Measurements from ENCODE around the gene MAPK7.

Gene MAPK7

DNA sequence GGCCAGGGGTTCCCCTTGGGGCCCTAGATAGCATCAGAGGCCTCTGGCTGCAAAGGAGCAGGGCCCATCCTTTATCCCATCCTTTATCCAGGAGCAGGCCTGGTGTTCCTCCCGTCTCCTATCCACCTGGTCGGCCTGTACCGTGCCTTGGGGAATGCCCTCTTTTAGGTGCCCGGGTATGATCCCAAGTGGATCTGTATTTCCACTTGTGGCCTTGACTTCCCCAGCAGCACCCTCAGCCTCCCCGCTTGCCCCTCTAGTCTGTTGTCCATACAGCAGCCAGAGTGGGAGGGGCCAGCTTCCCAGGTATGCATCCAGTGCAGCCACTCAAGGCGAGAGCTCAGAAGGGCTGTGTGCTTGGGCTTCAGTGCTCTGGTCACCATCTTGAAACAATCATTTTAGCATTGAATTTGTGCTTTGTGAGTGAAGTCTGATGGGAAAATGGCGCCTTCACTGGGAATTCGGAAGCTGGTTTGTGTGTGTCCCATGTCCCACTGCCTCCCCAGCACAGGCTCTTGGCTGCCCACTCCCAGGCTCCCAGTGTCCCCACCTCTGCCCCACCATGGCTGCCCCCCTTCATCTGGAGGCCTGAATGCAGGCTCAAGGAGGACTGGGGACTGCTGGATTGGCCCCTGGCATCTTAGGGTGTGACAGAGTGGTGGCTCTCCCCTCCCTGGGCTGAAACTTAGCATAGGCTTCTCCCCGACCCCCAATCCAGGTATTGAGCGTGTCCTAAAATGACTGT is 29.5 kb downstream of the MAPK7 start:
- ChIA-PET POLR2A (no interaction called here), CTCF (interaction anchor here (0.9 kb wide), 1 partner anchor 39 kb away, joined by 4 read pairs; no protein-coding TSS in a partner anchor)
- Histone ChIP-seq H3K4me3 (ENCODE audit: low read depth, low read length) (no peak overlapping the region), H3K4me1 (ENCODE audit: control insufficient read depth, insufficient read depth, low read length) (no peaks in the 10 kb centered on the region), H3K27ac (ENCODE audit: extremely low read depth, low read depth, low read length) (no peak overlapping the region), H3K36me3 (ENCODE audit: control insufficient read depth in 2 of 2, insufficient read depth in 1 of 2, low read length in 2 of 2) (no peaks in the 10 kb centered on the region), H3K9me3 (ENCODE audit: control insufficient read depth, insufficient read depth, low read depth, low read length) (no peaks in the 10 kb centered on the region)
- TF ChIP-seq ZNF621 (tag by site-specific recombination; IDR thresholded peaks at IDR 0.05) (no peak), KLF1 (tag by site-specific recombination; IDR thresholded peaks at IDR 0.05) (no peak), ZNF157 (tag by site-specific recombination; IDR thresholded peaks at IDR 0.05) (no peak), ZNF514 (tag by site-specific recombination; IDR thresholded peaks at IDR 0.05) (no peak), ZNF530 (tag by site-specific recombination; IDR thresholded peaks at IDR 0.05; ENCODE audit: low read depth) (no peak), ZNF146 (tag by site-specific recombination; IDR thresholded peaks at IDR 0.05) (no peak), SETDB1 (IDR thresholded peaks at IDR 0.05; ENCODE audit: insufficient read length, low read length) (no peak), ZFP69B (tag by site-specific recombination; IDR thresholded peaks at IDR 0.05) (no peak), ZNF843 (tag by site-specific recombination; IDR thresholded peaks at IDR 0.05) (no peak), MYNN (tag by site-specific recombination; IDR thresholded peaks at IDR 0.05; ENCODE audit: borderline replicate concordance) (no peak)
- TF ChIP-seq, protein P1, sequence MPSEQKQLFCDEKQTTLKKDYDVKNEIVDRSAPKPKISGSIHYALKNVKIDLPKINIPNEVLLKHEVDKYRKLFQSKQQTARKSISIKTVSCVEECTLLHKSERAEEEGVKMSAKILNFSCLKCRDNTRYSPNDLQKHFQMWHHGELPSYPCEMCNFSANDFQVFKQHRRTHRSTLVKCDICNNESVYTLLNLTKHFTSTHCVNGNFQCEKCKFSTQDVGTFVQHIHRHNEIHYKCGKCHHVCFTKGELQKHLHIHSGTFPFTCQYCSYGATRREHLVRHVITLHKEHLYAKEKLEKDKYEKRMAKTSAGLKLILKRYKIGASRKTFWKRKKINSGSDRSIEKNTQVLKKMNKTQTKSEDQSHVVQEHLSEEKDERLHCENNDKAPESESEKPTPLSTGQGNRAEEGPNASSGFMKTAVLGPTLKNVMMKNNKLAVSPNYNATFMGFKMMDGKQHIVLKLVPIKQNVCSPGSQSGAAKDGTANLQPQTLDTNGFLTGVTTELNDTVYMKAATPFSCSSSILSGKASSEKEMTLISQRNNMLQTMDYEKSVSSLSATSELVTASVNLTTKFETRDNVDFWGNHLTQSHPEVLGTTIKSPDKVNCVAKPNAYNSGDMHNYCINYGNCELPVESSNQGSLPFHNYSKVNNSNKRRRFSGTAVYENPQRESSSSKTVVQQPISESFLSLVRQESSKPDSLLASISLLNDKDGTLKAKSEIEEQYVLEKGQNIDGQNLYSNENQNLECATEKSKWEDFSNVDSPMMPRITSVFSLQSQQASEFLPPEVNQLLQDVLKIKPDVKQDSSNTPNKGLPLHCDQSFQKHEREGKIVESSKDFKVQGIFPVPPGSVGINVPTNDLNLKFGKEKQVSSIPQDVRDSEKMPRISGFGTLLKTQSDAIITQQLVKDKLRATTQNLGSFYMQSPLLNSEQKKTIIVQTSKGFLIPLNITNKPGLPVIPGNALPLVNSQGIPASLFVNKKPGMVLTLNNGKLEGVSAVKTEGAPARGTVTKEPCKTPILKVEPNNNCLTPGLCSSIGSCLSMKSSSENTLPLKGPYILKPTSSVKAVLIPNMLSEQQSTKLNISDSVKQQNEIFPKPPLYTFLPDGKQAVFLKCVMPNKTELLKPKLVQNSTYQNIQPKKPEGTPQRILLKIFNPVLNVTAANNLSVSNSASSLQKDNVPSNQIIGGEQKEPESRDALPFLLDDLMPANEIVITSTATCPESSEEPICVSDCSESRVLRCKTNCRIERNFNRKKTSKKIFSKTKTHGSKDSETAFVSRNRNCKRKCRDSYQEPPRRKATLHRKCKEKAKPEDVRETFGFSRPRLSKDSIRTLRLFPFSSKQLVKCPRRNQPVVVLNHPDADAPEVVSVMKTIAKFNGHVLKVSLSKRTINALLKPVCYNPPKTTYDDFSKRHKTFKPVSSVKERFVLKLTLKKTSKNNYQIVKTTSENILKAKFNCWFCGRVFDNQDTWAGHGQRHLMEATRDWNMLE (tag by site-specific recombination; conservative IDR thresholded peaks at IDR 0.05; ENCODE audit: low read depth) = no peak
- TF ChIP-seq, protein P2, sequence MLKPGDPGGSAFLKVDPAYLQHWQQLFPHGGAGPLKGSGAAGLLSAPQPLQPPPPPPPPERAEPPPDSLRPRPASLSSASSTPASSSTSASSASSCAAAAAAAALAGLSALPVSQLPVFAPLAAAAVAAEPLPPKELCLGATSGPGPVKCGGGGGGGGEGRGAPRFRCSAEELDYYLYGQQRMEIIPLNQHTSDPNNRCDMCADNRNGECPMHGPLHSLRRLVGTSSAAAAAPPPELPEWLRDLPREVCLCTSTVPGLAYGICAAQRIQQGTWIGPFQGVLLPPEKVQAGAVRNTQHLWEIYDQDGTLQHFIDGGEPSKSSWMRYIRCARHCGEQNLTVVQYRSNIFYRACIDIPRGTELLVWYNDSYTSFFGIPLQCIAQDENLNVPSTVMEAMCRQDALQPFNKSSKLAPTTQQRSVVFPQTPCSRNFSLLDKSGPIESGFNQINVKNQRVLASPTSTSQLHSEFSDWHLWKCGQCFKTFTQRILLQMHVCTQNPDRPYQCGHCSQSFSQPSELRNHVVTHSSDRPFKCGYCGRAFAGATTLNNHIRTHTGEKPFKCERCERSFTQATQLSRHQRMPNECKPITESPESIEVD (tag by site-specific recombination; IDR thresholded peaks at IDR 0.05) = no peak

DNA sequence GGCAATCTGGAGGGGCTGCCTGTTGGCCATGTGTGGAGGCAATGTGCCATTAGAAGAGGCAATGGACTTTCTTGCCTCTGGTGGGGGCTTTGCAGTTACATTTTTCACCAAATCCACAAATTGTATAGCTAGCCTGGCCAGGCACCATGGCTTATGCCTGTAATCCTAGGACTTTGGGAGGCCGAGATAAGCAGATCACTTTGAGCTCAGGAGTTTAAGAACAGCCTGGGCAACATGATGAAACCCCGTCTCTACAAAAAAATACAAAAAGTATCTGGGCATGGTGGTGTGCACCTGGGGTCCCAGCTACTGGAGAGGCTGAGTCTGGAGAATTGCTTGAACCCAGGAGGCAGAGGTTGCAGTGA is 30.0 kb downstream of the MAPK7 start:
- no peaks in the 10 kb centered on the region for H3K36me3 ChIP-seq (ENCODE audit: control insufficient read depth in 2 of 2, insufficient read depth in 1 of 2, low read length in 2 of 2)
- no peaks in the 10 kb centered on the region for H3K4me1 ChIP-seq (ENCODE audit: control insufficient read depth, insufficient read depth, low read length)
- ChIA-PET POLR2A (no interaction called here), CTCF (no interaction called here)
- TF ChIP-seq ZNF785 (tag by site-specific recombination; IDR thresholded peaks at IDR 0.05) (no peak), ZNF843 (tag by site-specific recombination; IDR thresholded peaks at IDR 0.05) (no peak), GLIS2 (tag by site-specific recombination; IDR thresholded peaks at IDR 0.05) (no peak), ZNF221 (tag by site-specific recombination; IDR thresholded peaks at IDR 0.05; ENCODE audit: borderline replicate concordance) (no peak), GLI4 (tag by site-specific recombination; IDR thresholded peaks at IDR 0.05) (no peak), ZNF561 (tag by site-specific recombination; IDR thresholded peaks at IDR 0.05; ENCODE audit: borderline replicate concordance) (no peak), ZNF837 (tag by site-specific recombination; IDR thresholded peaks at IDR 0.05) (no peak), ZNF514 (tag by site-specific recombination; IDR thresholded peaks at IDR 0.05) (no peak), ZNF223 (tag by site-specific recombination; IDR thresholded peaks at IDR 0.05) (no peak)
- TF ChIP-seq, protein P3, sequence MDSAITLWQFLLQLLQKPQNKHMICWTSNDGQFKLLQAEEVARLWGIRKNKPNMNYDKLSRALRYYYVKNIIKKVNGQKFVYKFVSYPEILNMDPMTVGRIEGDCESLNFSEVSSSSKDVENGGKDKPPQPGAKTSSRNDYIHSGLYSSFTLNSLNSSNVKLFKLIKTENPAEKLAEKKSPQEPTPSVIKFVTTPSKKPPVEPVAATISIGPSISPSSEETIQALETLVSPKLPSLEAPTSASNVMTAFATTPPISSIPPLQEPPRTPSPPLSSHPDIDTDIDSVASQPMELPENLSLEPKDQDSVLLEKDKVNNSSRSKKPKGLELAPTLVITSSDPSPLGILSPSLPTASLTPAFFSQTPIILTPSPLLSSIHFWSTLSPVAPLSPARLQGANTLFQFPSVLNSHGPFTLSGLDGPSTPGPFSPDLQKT (IDR thresholded peaks at IDR 0.05; ENCODE audit: borderline replicate concordance, low read depth, low read length) = no peak
- TF ChIP-seq, protein P4, sequence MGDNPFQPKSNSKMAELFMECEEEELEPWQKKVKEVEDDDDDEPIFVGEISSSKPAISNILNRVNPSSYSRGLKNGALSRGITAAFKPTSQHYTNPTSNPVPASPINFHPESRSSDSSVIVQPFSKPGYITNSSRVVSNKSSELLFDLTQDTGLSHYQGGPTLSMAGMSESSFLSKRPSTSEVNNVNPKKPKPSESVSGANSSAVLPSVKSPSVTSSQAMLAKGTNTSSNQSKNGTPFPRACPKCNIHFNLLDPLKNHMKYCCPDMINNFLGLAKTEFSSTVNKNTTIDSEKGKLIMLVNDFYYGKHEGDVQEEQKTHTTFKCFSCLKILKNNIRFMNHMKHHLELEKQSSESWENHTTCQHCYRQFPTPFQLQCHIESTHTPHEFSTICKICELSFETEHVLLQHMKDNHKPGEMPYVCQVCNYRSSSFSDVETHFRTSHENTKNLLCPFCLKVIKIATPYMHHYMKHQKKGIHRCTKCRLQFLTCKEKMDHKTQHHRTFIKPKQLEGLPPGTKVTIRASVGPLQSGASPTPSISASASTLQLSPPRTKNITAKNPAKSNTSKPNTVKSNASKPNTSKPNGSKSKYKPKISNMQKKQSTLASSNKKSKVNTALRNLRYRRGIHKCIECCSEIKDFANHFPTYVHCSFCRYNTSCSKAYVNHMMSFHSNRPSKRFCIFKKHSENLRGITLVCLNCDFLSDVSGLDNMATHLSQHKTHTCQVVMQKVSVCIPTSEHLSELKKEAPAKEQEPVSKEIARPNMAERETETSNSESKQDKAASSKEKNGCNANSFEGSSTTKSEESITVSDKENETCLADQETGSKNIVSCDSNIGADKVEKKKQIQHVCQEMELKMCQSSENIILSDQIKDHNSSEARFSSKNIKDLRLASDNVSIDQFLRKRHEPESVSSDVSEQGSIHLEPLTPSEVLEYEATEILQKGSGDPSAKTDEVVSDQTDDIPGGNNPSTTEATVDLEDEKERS (tag by site-specific recombination; IDR thresholded peaks at IDR 0.05) = no peak
- TF ChIP-seq, protein P5, sequence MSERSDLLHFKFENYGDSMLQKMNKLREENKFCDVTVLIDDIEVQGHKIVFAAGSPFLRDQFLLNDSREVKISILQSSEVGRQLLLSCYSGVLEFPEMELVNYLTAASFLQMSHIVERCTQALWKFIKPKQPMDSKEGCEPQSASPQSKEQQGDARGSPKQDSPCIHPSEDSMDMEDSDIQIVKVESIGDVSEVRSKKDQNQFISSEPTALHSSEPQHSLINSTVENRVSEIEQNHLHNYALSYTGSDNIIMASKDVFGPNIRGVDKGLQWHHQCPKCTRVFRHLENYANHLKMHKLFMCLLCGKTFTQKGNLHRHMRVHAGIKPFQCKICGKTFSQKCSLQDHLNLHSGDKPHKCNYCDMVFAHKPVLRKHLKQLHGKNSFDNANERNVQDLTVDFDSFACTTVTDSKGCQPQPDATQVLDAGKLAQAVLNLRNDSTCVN (tag by site-specific recombination; optimal IDR thresholded peaks at IDR 0.05) = no peak
- H3K4me3 ChIP-seq (ENCODE audit: low read depth, low read length) = no peak overlapping the region
- no peaks in the 10 kb centered on the region for H3K9me3 ChIP-seq (ENCODE audit: control insufficient read depth, insufficient read depth, low read depth, low read length)
- no peak overlapping the region for H3K27ac ChIP-seq (ENCODE audit: extremely low read depth, low read depth, low read length)
